H1 (cell line): ENCODE results near the gene TSPAN1.

Experiments
- CTCF ChIP-seq, 3 experiments: IDR thresholded peaks; 1 replicate in 2 of 3; 2 replicates in 1 of 3; pipeline versions ENCODE4 v1.5.1 to v1.6.1; 2011; ENCODE audit warnings: low read length in 3 of 3, mild to moderate bottlenecking in 3 of 3, inconsistent platforms in 2 of 3, low read depth in 1 of 3, moderate library complexity in 1 of 3; ENCODE audit not compliant: insufficient read depth in 1 of 3; ENCODE audit errors: control extremely low read depth in 1 of 3
- TBP ChIP-seq: IDR thresholded peaks from 2 replicates; pipeline ENCODE4 v1.6.1; 2011; ENCODE audit warnings: low read depth, low read length, improper control_type of control experiment

- TF ChIP-seq CTCF (IDR thresholded peaks at IDR 0.05; ENCODE audit: control extremely low read depth in 1 of 3, insufficient read depth in 1 of 3, low read depth in 1 of 3, low read length in 3 of 3) = no peak
- no peak for TF ChIP-seq TBP
These were observed 6.4 kb upstream of the TSPAN1 start for GRCh38 chr1:46168477-46168876.
